OCI-LY1 (cell line): ENCODE measurements around the gene SYP.

ENCODE experiments used
- H2AFZ ChIP-seq: fragments of 200-600 bp; sonication (generic), shearing (Covaris generic); 2 replicates; pipeline ENCODE4 v1.6.0; 2014; ENCODE audit warnings: antibody characterized with exemption, mild to moderate bottlenecking, low read length
- H3F3A ChIP-seq: fragments of 200-600 bp; sonication (generic), shearing (Covaris generic); 2 replicates; pipeline ENCODE4 v1.6.0; 2014; ENCODE audit warnings: mild to moderate bottlenecking, antibody characterized with exemption, low read length, moderate library complexity; ENCODE audit not compliant: insufficient read depth
- H3K27ac ChIP-seq: fragments of 200-600 bp; sonication (generic); 2 replicates; pipeline ENCODE4 v1.5.1; 2014; ENCODE audit warnings: low read length, mixed run types, mild to moderate bottlenecking, low read depth; ENCODE audit not compliant: poor library complexity, severe bottlenecking
- H3K27me3 ChIP-seq: fragments of 200-600 bp; sonication (generic); 2 replicates; pipeline ENCODE4 v1.6.0; 2014; ENCODE audit warnings: antibody characterized with exemption, mild to moderate bottlenecking, low read length, moderate library complexity; ENCODE audit not compliant: insufficient read depth
- H3K36me3 ChIP-seq: fragments of 200-600 bp; sonication (generic); 2 replicates; pipeline ENCODE4 v1.6.1; 2014; ENCODE audit warnings: mild to moderate bottlenecking, antibody characterized with exemption, low read length, moderate library complexity, mixed read lengths; ENCODE audit not compliant: insufficient read depth
- H3K4me1 ChIP-seq: fragments of 200-600 bp; sonication (generic); 2 replicates; pipeline ENCODE4 v1.5.1; 2014; ENCODE audit warnings: mild to moderate bottlenecking, low read length, moderate library complexity; ENCODE audit not compliant: insufficient read depth, severe bottlenecking
- H3K4me2 ChIP-seq: fragments of 200-600 bp; sonication (generic), shearing (Covaris generic); 2 replicates; pipeline ENCODE4 v1.6.1; 2014; ENCODE audit warnings: low read length
- H3K4me3 ChIP-seq: fragments of 200-600 bp; sonication (generic); 2 replicates; pipeline ENCODE4 v1.5.1; 2014; ENCODE audit warnings: low read length, low read depth, mild to moderate bottlenecking, mixed read lengths; ENCODE audit not compliant: poor library complexity, severe bottlenecking
- H3K79me2 ChIP-seq: fragments of 200-600 bp; shearing (Covaris generic); 2 replicates; pipeline ENCODE4 v1.6.1; 2016; ENCODE audit warnings: mixed run types, low read length, mixed read lengths; ENCODE audit not compliant: insufficient read depth
- H3K9ac ChIP-seq: fragments of 200-600 bp; sonication (generic), shearing (Covaris generic); 2 replicates; pipeline ENCODE4 v1.6.1; 2014; ENCODE audit warnings: mild to moderate bottlenecking, low read length, mixed read lengths
- H3K9me2 ChIP-seq: fragments of 200-600 bp; sonication (generic), shearing (Covaris generic); 2 replicates; pipeline ENCODE4 v1.6.1; 2014; ENCODE audit warnings: low read depth, mild to moderate bottlenecking, low read length, mixed read lengths
- H3K9me3 ChIP-seq: fragments of 200-600 bp; shearing (Covaris generic); 2 replicates; pipeline ENCODE4 v1.6.1; 2014; ENCODE audit warnings: low read length, mixed read lengths
- H4K20me1 ChIP-seq: fragments of 200-600 bp; sonication (generic), shearing (Covaris generic); 2 replicates; pipeline ENCODE4 v1.6.0; 2016; ENCODE audit warnings: mild to moderate bottlenecking, low read length; ENCODE audit not compliant: insufficient read depth
- EZH2 ChIP-seq: fragments of 200-600 bp; sonication (generic), shearing (Covaris generic); IDR thresholded peaks from 2 replicates; pipeline ENCODE4 v1.8.0; 2017; ENCODE audit warnings: borderline replicate concordance, mixed run types, mild to moderate bottlenecking, antibody characterized with exemption, low read length, moderate library complexity, mixed read lengths
- TF ChIP-seq, protein P1 (sequence below): fragments of 200-600 bp; sonication (generic), shearing (Covaris generic); IDR thresholded peaks from 2 replicates; pipeline ENCODE4 v1.5.1; 2017; ENCODE audit warnings: mild to moderate bottlenecking, antibody characterized with exemption, low read length, moderate library complexity, mixed read lengths

SYP gene

DNA sequence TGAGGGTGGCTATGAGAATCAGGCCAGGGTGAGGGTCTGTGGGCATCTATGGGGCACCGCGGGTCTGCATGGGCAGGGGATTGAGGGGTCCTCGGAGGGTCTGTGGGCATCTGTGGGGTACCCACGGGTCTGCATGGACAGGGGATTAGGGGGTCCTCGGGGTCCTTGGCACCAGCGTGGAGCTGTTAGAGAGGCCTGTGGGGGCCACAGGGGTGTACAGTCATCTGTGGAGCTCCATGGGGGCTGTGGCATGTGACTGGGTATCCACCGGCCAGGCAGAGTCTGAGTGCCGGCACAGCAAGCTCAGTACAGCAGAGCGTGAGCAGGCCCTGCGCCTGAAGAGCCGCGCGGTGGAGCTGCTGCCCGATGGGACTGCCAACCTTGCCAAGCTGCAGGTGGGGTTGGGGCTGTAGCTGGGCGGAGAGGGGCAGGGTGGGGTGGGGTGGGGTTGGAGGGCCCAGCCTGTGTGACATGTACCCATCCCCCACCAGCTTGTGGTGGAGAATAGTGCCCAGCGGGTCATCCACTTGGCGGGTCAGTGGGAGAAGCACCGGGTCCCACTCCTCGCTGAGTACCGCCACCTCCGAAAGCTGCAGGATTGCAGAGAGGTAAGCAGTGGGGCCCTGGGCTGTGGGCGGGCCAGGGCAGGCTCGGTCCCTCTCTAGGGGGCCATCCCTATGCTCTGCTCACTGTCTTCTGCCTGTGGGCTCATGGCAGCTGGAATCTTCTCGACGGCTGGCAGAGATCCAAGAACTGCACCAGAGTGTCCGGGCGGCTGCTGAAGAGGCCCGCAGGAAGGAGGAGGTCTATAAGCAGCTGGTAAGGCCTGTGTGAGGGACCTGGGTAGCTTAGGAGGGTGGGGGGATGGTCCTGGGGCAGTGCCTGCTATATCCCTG is 48.2 kb upstream of the SYP start:
- Histone ChIP-seq H3K4me3 (no peak overlapping the region), H3K4me2 (no peak overlapping the region), H3K79me2 (no peaks in the 10 kb centered on the region), H2AFZ (no peak overlapping the region), H3K27me3 (no peaks in the 10 kb centered on the region), H4K20me1 (no peaks in the 10 kb centered on the region), H3K4me1 (no peaks in the 10 kb centered on the region), H3K9me3 (no peaks in the 10 kb centered on the region), H3F3A (no peaks in the 10 kb centered on the region), H3K27ac (no peak overlapping the region), H3K9ac (no peak overlapping the region), H3K36me3 (peaks cover 2% of the 10 kb centered on the region; the same call in 1 of the 2 replicates), H3K9me2 (no peaks in the 10 kb centered on the region)
- TF ChIP-seq, protein P1, sequence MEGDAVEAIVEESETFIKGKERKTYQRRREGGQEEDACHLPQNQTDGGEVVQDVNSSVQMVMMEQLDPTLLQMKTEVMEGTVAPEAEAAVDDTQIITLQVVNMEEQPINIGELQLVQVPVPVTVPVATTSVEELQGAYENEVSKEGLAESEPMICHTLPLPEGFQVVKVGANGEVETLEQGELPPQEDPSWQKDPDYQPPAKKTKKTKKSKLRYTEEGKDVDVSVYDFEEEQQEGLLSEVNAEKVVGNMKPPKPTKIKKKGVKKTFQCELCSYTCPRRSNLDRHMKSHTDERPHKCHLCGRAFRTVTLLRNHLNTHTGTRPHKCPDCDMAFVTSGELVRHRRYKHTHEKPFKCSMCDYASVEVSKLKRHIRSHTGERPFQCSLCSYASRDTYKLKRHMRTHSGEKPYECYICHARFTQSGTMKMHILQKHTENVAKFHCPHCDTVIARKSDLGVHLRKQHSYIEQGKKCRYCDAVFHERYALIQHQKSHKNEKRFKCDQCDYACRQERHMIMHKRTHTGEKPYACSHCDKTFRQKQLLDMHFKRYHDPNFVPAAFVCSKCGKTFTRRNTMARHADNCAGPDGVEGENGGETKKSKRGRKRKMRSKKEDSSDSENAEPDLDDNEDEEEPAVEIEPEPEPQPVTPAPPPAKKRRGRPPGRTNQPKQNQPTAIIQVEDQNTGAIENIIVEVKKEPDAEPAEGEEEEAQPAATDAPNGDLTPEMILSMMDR: no peak
- TF ChIP-seq EZH2: no peak

DNA sequence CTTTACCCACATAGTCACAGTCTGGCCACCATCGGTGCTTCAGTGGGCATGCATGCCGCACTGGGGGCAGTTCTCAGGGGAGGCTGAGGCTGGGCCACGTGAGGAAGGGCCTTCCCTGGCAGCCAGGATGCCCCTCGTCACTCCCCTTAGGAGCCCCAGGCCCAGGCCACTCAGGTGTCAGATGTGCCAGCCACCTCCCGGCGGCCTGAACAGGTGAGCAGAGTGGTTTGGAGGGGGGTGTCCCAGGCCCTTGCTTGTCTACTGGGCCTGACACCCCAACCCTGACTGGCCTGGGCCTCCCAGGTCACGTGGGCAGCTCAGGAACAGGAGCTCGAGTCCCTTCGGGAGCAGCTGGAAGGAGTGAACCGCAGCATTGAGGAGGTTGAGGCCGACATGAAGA is 47.4 kb upstream of the SYP start:
- no peak overlapping the region for H3K4me2 ChIP-seq
- H2AFZ ChIP-seq: no peak overlapping the region
- H3K36me3 ChIP-seq: peaks cover 10% of the 10 kb centered on the region
- H3K9me2 ChIP-seq: no peaks in the 10 kb centered on the region
- no peak overlapping the region for H3K9ac ChIP-seq
- no peak overlapping the region for H3K27ac ChIP-seq
- TF ChIP-seq, protein P1: no peak
- TF ChIP-seq EZH2: no peak
- H4K20me1 ChIP-seq: no peaks in the 10 kb centered on the region
- no peaks in the 10 kb centered on the region for H3K9me3 ChIP-seq
- H3K4me3 ChIP-seq: no peak overlapping the region
- no peaks in the 10 kb centered on the region for H3K79me2 ChIP-seq
- H3F3A ChIP-seq: no peaks in the 10 kb centered on the region
- no peaks in the 10 kb centered on the region for H3K27me3 ChIP-seq
- no peaks in the 10 kb centered on the region for H3K4me1 ChIP-seq

DNA sequence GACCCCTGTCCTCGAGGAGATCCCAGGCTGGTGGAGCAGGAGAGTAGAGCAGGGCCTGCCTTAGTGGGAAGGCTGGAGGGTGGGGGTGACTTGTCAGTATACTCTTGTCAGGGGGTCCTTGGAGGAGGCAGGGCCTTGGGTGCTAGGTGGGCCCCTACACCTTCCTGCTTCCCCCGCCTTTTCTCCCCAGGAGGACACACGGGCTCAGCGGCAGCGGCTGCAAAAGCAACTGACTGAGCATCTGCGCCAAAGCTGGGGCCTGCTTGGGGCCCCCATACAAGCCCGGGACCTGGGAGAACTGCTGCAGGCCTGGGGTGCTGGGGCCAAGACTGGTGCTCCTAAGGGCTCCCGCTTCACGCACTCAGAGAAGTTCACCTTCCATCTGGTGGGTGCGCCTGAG is 46.5 kb upstream of the SYP start:
- H3K36me3 ChIP-seq: peaks cover 11% of the 10 kb centered on the region
- H3K79me2 ChIP-seq: no peaks in the 10 kb centered on the region
- no peak overlapping the region for H3K27ac ChIP-seq
- H3K27me3 ChIP-seq: no peaks in the 10 kb centered on the region
- no peak overlapping the region for H2AFZ ChIP-seq
- no peak overlapping the region for H3K4me2 ChIP-seq
- H3K9ac ChIP-seq: no peak overlapping the region
- H3K9me2 ChIP-seq: no peaks in the 10 kb centered on the region
- no peaks in the 10 kb centered on the region for H3K4me1 ChIP-seq
- H3K4me3 ChIP-seq: no peak overlapping the region
- no peaks in the 10 kb centered on the region for H3F3A ChIP-seq
- no peaks in the 10 kb centered on the region for H4K20me1 ChIP-seq
- no peaks in the 10 kb centered on the region for H3K9me3 ChIP-seq
- TF ChIP-seq, protein P1: no peak
- no peak for TF ChIP-seq EZH2
